Ascending aorta (tissue), 2 donors: ENCODE data around the gene TTYH1. TPM values are rescaled to one million over a fixed set of nuclear protein-coding genes. Genes with fewer than 3 reads are reported as not detected.

Experiments
- DNase-seq, 2 donors: peaks; one replicate each; pipeline ENCODE4 v3.0.0-alpha.2; 2019; ENCODE audit warnings: low spot score in 2 of 2
- H3K27ac ChIP-seq, 2 donors: fragments of 200-600 bp; sonication (generic); one replicate each; pipeline ENCODE4 v1.5.1; 2016 to 2017; ENCODE audit warnings: mild to moderate bottlenecking in 1 of 2
- H3K27me3 ChIP-seq: fragments of 200-600 bp; sonication (generic); one replicate; pipeline ENCODE4 v1.5.1; 2017
- H3K36me3 ChIP-seq, 2 donors: fragments of 200-600 bp; sonication (generic); one replicate each; pipeline ENCODE4 v1.5.1; 2016
- H3K4me1 ChIP-seq, 2 donors: fragments of 200-600 bp; sonication (generic); one replicate each; pipeline ENCODE4 v1.5.1; 2016 to 2017; ENCODE audit warnings: mild to moderate bottlenecking in 1 of 2
- H3K4me3 ChIP-seq, 2 donors: fragments of 200-600 bp; sonication (generic); one replicate each; pipeline ENCODE4 v1.5.1; 2016 to 2017; ENCODE audit warnings: mild to moderate bottlenecking in 1 of 2
- H3K9me3 ChIP-seq, 2 donors: fragments of 200-600 bp; sonication (generic); one replicate each; pipeline ENCODE4 v1.5.1; 2016
- CTCF ChIP-seq, 3 experiments: fragments of 200-600 bp in 2 of 3; fragments of 450-650 bp in 1 of 3; sonication (generic) in 2 of 3; IDR thresholded peaks; one replicate each; pipeline ENCODE4 v1.5.1; 2016 to 2019; ENCODE audit warnings: antibody characterized with exemption in 3 of 3, mild to moderate bottlenecking in 1 of 3, moderate library complexity in 1 of 3
- intact Hi-C: fragments of 100-400 bp; cut with DNase I; formaldehyde crosslinking; loops from one replicate; pipeline ENCODE4 v1.15.1; 2023
- total RNA-seq: library from RNA; depleted of rRNA; stranded (reverse); fragments of >200 nt; gene quantifications from one replicate; pipeline ENCODE4 v1.1.0, GENCODE V29; 2016

The TTYH1 gene
- total RNA-seq, 1 donor from 2014 or later, result 58.4 TPM

- H3K9me3 ChIP-seq, result no peaks in the 10 kb centered on the region
- no peaks in the 10 kb centered on the region for H3K4me1 ChIP-seq
- no peak overlapping the region for H3K4me3 ChIP-seq
- no peaks in the 10 kb centered on the region for H3K36me3 ChIP-seq
- TF ChIP-seq CTCF (IDR thresholded peaks at IDR 0.05), result no peak
- intact Hi-C loops, result no loop called here
- H3K27ac ChIP-seq, result no peak overlapping the region
- H3K27me3 ChIP-seq, result peaks cover 5% of the 10 kb centered on the region
- no peak for DNase-seq
Observed at GRCh38 chr19:54435551-54436016, 20.3 kb downstream of the TTYH1 start.

DNA sequence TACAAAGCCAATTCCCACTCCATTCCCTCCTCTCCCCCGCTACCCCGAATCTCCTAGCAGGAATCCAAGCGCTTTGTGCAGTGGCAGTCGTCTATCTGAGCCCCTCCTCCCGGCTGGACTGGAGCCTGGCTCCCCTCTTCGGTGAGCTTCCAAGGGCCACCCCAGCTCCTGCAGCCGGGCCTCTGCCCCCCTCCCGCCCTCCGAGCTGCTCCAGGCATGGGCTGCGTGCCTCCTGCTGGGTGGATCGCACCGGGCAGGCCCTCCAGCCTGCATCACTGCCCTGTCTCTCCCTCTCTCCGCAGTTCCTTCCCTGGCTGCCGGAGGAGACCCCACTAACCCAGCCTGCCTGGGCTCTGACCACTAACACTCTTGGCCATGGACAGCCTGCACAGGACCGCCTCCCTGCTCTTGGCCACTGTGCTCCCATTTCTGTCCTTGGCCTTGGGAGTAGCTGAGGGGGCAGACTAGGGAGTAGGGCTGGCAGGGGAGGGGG is 20.8 kb downstream of the TTYH1 start:
- Histone ChIP-seq H3K4me3 (no peak overlapping the region), H3K4me1 (no peaks in the 10 kb centered on the region), H3K36me3 (no peaks in the 10 kb centered on the region), H3K27me3 (no peaks in the 10 kb centered on the region), H3K27ac (no peak overlapping the region), H3K9me3 (no peaks in the 10 kb centered on the region)
- TF ChIP-seq CTCF (IDR thresholded peaks at IDR 0.05), result no peak
- intact Hi-C loops, result no loop called here
- no peak for DNase-seq

GRCh38 chr19:54436628-54437252 is 21.5 kb downstream of the TTYH1 start:
- Histone ChIP-seq H3K4me1 (no peaks in the 10 kb centered on the region), H3K36me3 (no peaks in the 10 kb centered on the region), H3K27me3 (no peaks in the 10 kb centered on the region), H3K9me3 (no peaks in the 10 kb centered on the region), H3K4me3 (no peak overlapping the region), H3K27ac (no peak overlapping the region)
- intact Hi-C loops, result no loop called here
- no peak for TF ChIP-seq CTCF (IDR thresholded peaks at IDR 0.05)
- no peak for DNase-seq

DNA sequence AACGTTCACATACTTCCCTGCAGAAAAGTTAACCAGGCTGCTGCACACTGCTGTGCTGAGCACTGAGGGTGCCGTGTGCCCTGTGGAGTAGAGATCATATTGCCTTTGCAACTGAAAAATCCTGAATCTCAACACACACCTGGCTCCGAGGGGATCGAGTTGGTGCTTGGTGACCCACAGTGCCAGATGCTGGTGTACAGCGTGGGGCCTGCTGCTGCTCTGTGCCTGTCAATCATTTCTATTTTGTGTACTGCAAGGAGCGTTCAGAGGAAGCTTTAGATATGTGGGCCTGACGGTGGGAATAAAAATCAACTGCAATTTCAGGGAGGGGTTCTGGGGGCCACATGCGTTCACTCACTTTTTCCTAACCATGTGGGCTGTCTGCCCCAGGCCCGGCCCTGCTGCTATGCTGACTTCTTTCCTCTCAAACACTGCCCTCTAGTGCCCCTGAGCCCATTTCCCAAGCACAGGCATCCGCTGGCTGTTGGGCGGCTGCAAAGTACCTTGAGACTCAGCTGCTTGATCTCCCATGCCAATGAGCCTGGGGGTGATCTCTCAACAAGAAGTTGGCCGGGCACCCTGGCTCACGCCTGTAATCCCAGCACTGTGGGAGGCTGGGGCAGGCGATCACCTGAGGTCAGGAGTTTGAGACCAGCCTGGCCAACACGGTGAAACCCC is 24.0 kb downstream of the TTYH1 start:
- DNase-seq, result no peak
- Histone ChIP-seq H3K4me1 (no peaks in the 10 kb centered on the region), H3K9me3 (no peaks in the 10 kb centered on the region), H3K27ac (no peak overlapping the region), H3K27me3 (no peaks in the 10 kb centered on the region), H3K36me3 (peaks cover 0 to 8% of the 10 kb centered on the region in 2 donors), H3K4me3 (no peak overlapping the region)
- intact Hi-C loops, result no loop called here
- TF ChIP-seq CTCF (IDR thresholded peaks at IDR 0.05), result peak in 2 of 3 experiments; percentile 12 to 18

GRCh38 chr19:54440641-54441040 is 25.4 kb downstream of the TTYH1 start:
- DNase-seq, result no peak
- Histone ChIP-seq H3K4me3 (no peak overlapping the region), H3K4me1 (no peaks in the 10 kb centered on the region), H3K9me3 (no peaks in the 10 kb centered on the region), H3K27ac (no peak overlapping the region), H3K36me3 (peaks cover 0 to 17% of the 10 kb centered on the region in 2 donors), H3K27me3 (no peaks in the 10 kb centered on the region)
- TF ChIP-seq CTCF (IDR thresholded peaks at IDR 0.05), result no peak
- intact Hi-C loops, result loop anchor here (10.0 kb wide), 1 partner anchor 1874 kb away; the partner anchor contains the start of gene ZSCAN5A
